HTERT RPE-1 (cell line): ENCODE results near the gene EXD1.
"Not testable (repeated sequence)": the region's sequence is repeated elsewhere in the genome, so short reads cannot be mapped to it uniquely, and the experiment has no call there.

Experiments used
- in situ Hi-C: fragments of 300-500 bp; cut with MboI; formaldehyde crosslinking; loops from 4 replicates; pipeline ENCODE4 v1.14.3; 2020; ENCODE audit warnings: low sequenced_read_pairs

Gene EXD1

GRCh38 chr15:41151451-41152005 is 79.0 kb downstream of the EXD1 start:
- in situ Hi-C loops, result no loop called here

GRCh38 chr15:41150279-41150678 is 80.3 kb downstream of the EXD1 start:
- in situ Hi-C loops, result no loop called here

GRCh38 chr15:41148065-41148464 is 82.5 kb downstream of the EXD1 start:
- in situ Hi-C loops, result no loop called here

GRCh38 chr15:41139619-41140018 is 90.9 kb downstream of the EXD1 start:
- in situ Hi-C loops, result no loop called here

- in situ Hi-C loops, result not testable (repeated sequence)
These were observed 91.4 kb downstream of the EXD1 start for GRCh38 chr15:41139112-41139511.

GRCh38 chr15:41135580-41135979 is 95.0 kb downstream of the EXD1 start:
- in situ Hi-C loops, result not testable (repeated sequence)

- in situ Hi-C loops, result no loop called here
These were observed 97.1 kb downstream of the EXD1 start for GRCh38 chr15:41133454-41133853.
